Measurements from ENCODE around the gene HPCAL1. TPM values are rescaled to one million over a fixed set of nuclear protein-coding genes. Genes with fewer than 3 reads are reported as not detected.
A peak's percentile ranks its signal among the peaks of the same experiment; 100 is the strongest.

Gene HPCAL1
- total and polyA plus RNA-seq, 3 experiments from 2014 or later = 44.1 to 96.3 (median 47.6) TPM

DNA sequence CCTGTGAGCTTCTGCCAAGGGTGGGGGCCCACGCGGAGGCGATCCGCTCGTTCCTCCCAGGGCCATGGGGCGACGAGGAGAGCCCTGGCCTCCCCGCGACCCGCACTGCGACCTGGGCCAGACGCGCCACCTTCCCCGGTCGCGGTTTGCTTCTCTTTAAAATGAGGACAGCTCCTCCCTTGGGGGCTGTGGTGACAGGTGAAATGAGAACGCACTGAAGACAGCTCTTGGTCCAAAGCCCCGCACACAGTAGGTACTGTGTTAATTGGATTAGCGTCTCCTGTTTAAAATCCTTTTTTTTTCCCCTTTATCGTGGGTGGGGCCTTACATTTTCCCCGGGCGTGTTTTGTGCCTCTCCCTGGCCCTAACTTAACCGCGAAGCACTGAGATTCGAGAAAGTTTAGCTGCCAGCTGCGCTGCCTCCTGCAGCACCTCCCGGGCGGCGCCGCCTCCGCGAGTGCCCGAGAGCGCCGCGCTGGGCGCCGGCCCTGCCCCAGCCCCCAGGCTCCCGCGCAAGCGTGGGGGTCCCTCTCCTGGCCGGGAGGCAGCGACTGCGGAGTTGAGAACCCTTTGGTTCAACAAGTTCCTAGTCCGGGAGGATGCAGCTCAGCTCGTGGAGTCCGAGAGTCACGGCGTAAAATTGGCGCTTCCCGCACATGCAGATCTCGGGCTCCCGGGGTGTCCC is 1.1 kb downstream of the HPCAL1 start:
- Histone ChIP-seq H3K27ac (ENCODE audit: low read depth, low read length) (peak overlapping the region; percentile 54), H3K4me3 (ENCODE audit: low read length) (peak overlapping the region; percentile 76), H3K4me1 (ENCODE audit: insufficient read depth, low read length) (peaks cover 61% of the 10 kb centered on the region), H3K9me3 (ENCODE audit: low read length) (no peaks in the 10 kb centered on the region), H3K27me3 (ENCODE audit: insufficient read depth, low read length, poor library complexity, severe bottlenecking) (no peaks in the 10 kb centered on the region), H3K36me3 (ENCODE audit: insufficient read depth, low read length) (no peaks in the 10 kb centered on the region)
- ChIA-PET CTCF (interaction anchor here (0.6 to 9.8 kb wide), 14 partner anchors 9 to 231 kb away, joined by 3 to 99 read pairs (median 6); partner anchors contain the start of gene ODC1), POLR2A (interaction anchor here (0.5 to 3.8 kb wide), 9 partner anchors 23 to 144 kb away, joined by 3 to 52 read pairs (median 6); partner anchors contain the start of gene ODC1)
- Mint-ChIP-seq H3K27me3 (peaks cover 0 to 2% of the 10 kb centered on the region in 2 donors), H3K4me1 (peaks cover 61 to 78% (median 75%) of the 10 kb centered on the region in 3 donors), H3K4me3 (peak overlapping the region; percentile 97 to 99 (median 97)), H3K27ac (peak overlapping the region; percentile 21 to 93 (median 82)), H3K36me3 (peaks cover 0 to 6% (median 0%) of the 10 kb centered on the region in 3 donors), H3K9me3 (no peaks in the 10 kb centered on the region)
- DNase-seq = peak; percentile 34 to 64 (median 56)

DNA sequence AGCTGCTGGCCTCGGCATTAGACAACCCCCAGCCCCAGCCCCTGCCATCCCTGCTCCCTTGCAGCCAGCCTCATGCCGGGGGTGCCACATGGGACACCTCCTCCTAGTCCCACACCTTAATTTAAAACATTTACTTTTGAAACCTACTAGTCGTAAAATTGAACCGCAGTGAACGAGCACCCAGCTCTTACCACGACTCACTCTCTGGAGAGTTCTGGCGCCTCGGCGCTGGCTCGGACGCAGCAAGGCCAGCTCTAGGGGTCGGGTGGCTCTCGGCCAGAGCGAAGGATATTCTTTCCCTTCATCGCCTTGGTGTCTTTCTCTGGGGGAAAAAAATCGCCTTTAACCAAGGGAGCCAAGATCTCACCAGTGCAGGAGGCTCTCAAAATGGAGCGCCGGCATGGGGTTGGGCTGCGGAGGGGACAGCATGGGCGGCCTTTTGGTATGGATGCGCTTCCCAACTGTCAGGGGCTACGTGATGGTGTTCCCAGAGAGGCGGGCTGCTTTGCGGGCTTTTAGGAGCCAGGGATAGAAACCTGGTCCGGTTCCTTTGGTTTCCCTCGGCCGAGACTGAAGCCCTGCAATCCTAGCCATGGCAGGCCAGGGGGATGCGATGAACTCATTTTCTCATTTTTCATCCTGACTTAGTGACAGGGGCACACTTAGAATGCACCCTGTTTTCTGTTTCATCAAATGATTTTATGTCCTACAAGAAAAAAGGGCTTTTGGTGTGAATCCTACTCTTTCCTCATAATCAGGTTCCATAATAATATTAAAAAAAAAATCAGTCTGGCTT is 2.0 kb downstream of the HPCAL1 start:
- no peaks in the 10 kb centered on the region for H3K27me3 ChIP-seq (ENCODE audit: insufficient read depth, low read length, poor library complexity, severe bottlenecking)
- H3K4me1 ChIP-seq (ENCODE audit: insufficient read depth, low read length) = peaks cover 67% of the 10 kb centered on the region
- H3K27me3 Mint-ChIP-seq = peaks cover 0 to 2% of the 10 kb centered on the region in 2 donors
- no peak for DNase-seq
- peak overlapping the region in 5 of 8 donors; percentile 60 to 91 (median 76) for H3K27ac Mint-ChIP-seq
- POLR2A ChIA-PET = interaction anchor here (0.5 to 3.8 kb wide), 6 partner anchors 22 to 144 kb away, joined by 3 to 52 read pairs (median 6); partner anchors contain the start of gene ODC1
- H3K36me3 Mint-ChIP-seq = peaks cover 0 to 6% (median 0%) of the 10 kb centered on the region in 3 donors
- no peaks in the 10 kb centered on the region for H3K36me3 ChIP-seq (ENCODE audit: insufficient read depth, low read length)
- peak overlapping the region; percentile 76 for H3K4me3 ChIP-seq (ENCODE audit: low read length)
- peak overlapping the region; percentile 35 for H3K27ac ChIP-seq (ENCODE audit: low read depth, low read length)
- H3K9me3 ChIP-seq (ENCODE audit: low read length) = no peaks in the 10 kb centered on the region
- CTCF ChIA-PET = interaction anchor here (0.9 to 9.8 kb wide), 12 partner anchors 10 to 181 kb away, joined by 3 to 99 read pairs (median 6); no protein-coding TSS in a partner anchor
- no peaks in the 10 kb centered on the region for H3K9me3 Mint-ChIP-seq
- peak overlapping the region; percentile 89 to 99 (median 97) for H3K4me3 Mint-ChIP-seq
- H3K4me1 Mint-ChIP-seq = peaks cover 65 to 77% (median 76%) of the 10 kb centered on the region in 3 donors

DNA sequence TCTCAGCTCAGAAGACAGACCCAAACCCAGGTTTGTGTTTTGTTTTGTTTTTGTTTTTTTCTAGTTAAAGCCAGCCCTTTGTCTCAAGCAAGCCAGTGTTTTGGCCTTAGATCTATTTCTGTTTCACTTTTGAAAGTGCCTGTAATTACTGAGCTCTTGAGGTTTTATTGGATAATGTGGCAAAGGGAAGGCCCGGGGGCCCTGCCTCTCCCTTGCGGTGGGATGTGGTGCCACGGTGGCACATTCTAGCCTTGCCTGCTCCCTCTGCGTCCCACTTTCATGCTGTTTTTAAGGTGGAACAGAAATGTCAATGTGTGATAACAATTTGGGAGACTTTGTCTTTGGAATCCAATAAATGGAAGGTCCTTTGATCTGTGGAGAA is 2.5 kb downstream of the HPCAL1 start:
- CTCF ChIA-PET = interaction anchor here (0.6 to 9.8 kb wide), 7 partner anchors 10 to 130 kb away, joined by 3 to 99 read pairs (median 13); no protein-coding TSS in a partner anchor

DNA sequence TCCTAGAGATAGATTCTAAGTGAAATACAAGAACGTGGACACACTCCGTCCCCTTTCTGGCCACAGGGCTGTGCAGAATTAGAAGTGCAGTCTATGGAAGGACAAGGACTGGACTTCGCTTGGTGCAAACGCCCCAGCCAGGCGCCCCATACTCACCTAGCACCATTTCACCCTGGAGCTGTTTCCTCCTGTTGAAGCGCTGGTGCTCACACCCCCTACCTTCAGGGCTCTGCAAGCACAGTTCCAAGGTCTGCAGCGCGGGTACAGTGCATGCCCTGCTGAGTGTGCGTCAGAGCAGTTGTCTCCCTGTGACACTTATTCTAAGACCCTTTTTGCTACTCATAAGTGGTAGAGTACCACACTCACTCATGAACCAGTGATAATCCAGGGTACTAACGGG is 3.0 kb downstream of the HPCAL1 start:
- Histone ChIP-seq H3K4me1 (ENCODE audit: insufficient read depth, low read length) (peaks cover 76% of the 10 kb centered on the region), H3K9me3 (ENCODE audit: low read length) (no peaks in the 10 kb centered on the region), H3K36me3 (ENCODE audit: insufficient read depth, low read length) (no peaks in the 10 kb centered on the region), H3K27me3 (ENCODE audit: insufficient read depth, low read length, poor library complexity, severe bottlenecking) (no peaks in the 10 kb centered on the region), H3K4me3 (ENCODE audit: low read length) (peak overlapping the region; percentile 76), H3K27ac (ENCODE audit: low read depth, low read length) (no peak overlapping the region)
- Mint-ChIP-seq H3K4me3 (peak overlapping the region; percentile 89 to 99 (median 97)), H3K27ac (peak overlapping the region in 6 of 8 donors; percentile 45 to 87 (median 64)), H3K9me3 (no peaks in the 10 kb centered on the region), H3K36me3 (peaks cover 0 to 6% (median 2%) of the 10 kb centered on the region in 3 donors), H3K4me1 (peaks cover 68 to 74% (median 69%) of the 10 kb centered on the region in 3 donors), H3K27me3 (peaks cover 0 to 2% of the 10 kb centered on the region in 2 donors)
- POLR2A ChIA-PET = interaction anchor here (2.1 kb wide), 1 partner anchor 25 kb away, joined by 11 read pairs; no protein-coding TSS in a partner anchor
- CTCF ChIA-PET = interaction anchor here (0.6 to 9.8 kb wide), 7 partner anchors 10 to 129 kb away, joined by 3 to 99 read pairs (median 13); no protein-coding TSS in a partner anchor
- peak in 1 of 5 donors; percentile 55 for DNase-seq

More for the DNA sequence above, 2.5 kb downstream of the HPCAL1 start:
- peak overlapping the region; percentile 89 to 99 (median 97) for H3K4me3 Mint-ChIP-seq
- H3K4me3 ChIP-seq (ENCODE audit: low read length) = peak overlapping the region; percentile 76
- H3K27ac Mint-ChIP-seq = peak overlapping the region in 7 of 8 donors; percentile 45 to 87 (median 71)
- no peaks in the 10 kb centered on the region for H3K9me3 Mint-ChIP-seq
- H3K27ac ChIP-seq (ENCODE audit: low read depth, low read length) = no peak overlapping the region
- DNase-seq = peak; percentile 27 to 74 (median 59)
- H3K4me1 Mint-ChIP-seq = peaks cover 71 to 78% (median 72%) of the 10 kb centered on the region in 3 donors
- H3K27me3 ChIP-seq (ENCODE audit: insufficient read depth, low read length, poor library complexity, severe bottlenecking) = no peaks in the 10 kb centered on the region
- POLR2A ChIA-PET = interaction anchor here (2.1 to 3.8 kb wide), 2 partner anchors 25 to 26 kb away, joined by 11 to 52 read pairs; no protein-coding TSS in a partner anchor
- H3K9me3 ChIP-seq (ENCODE audit: low read length) = no peaks in the 10 kb centered on the region
- no peaks in the 10 kb centered on the region for H3K36me3 ChIP-seq (ENCODE audit: insufficient read depth, low read length)
- H3K27me3 Mint-ChIP-seq = peaks cover 0 to 2% of the 10 kb centered on the region in 2 donors
- peaks cover 73% of the 10 kb centered on the region for H3K4me1 ChIP-seq (ENCODE audit: insufficient read depth, low read length)
- peaks cover 0 to 6% (median 2%) of the 10 kb centered on the region in 3 donors for H3K36me3 Mint-ChIP-seq

DNA sequence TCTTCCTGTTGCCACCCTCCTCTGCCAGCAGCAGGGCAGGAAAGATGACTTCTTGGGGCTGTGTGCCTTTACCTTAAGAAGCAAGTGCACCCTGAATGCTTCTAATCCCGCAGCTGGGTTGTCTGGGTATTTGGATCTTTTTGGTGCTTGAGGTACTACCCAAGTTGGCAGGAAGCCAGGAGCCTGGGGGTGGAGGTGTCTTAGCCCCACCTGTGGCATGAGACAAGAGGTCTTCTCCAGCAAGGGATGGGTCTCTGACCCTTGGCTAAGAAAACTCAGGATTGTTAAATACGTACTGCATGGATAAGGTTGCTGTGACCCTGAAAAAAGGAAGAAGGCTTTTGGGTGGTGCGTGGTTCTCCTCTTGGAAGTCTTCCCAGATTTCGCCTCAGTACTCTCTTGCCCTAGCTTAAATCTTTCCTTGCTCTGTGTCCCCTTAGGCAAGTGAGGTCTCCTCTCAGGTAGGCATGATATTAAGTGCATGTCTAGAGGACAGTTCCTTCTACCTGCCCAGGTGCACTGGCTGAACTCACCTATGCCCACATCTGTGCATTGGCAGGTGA is 4.3 kb downstream of the HPCAL1 start:
- H3K36me3 ChIP-seq (ENCODE audit: insufficient read depth, low read length) = no peaks in the 10 kb centered on the region
- H3K27me3 ChIP-seq (ENCODE audit: insufficient read depth, low read length, poor library complexity, severe bottlenecking) = no peaks in the 10 kb centered on the region
- Mint-ChIP-seq H3K9me3 (no peaks in the 10 kb centered on the region), H3K4me1 (peaks cover 55 to 61% (median 57%) of the 10 kb centered on the region in 3 donors), H3K4me3 (peak overlapping the region in 4 of 7 donors; percentile 24 to 99 (median 70)), H3K27ac (peak overlapping the region in 4 of 8 donors; percentile 39 to 85 (median 76)), H3K36me3 (peaks cover 0 to 6% (median 2%) of the 10 kb centered on the region in 3 donors), H3K27me3 (peaks cover 0 to 2% of the 10 kb centered on the region in 2 donors)
- POLR2A ChIA-PET = interaction anchor here (2.1 kb wide), 1 partner anchor 24 kb away, joined by 11 read pairs; no protein-coding TSS in a partner anchor
- peaks cover 63% of the 10 kb centered on the region for H3K4me1 ChIP-seq (ENCODE audit: insufficient read depth, low read length)
- H3K4me3 ChIP-seq (ENCODE audit: low read length) = no peak overlapping the region
- peak in 1 of 5 donors; percentile 38 for DNase-seq
- CTCF ChIA-PET = interaction anchor here (7.5 to 9.8 kb wide), 2 partner anchors 23 to 101 kb away, joined by 87 to 99 read pairs; no protein-coding TSS in a partner anchor
- no peaks in the 10 kb centered on the region for H3K9me3 ChIP-seq (ENCODE audit: low read length)
- H3K27ac ChIP-seq (ENCODE audit: low read depth, low read length) = peak overlapping the region; percentile 18

DNA sequence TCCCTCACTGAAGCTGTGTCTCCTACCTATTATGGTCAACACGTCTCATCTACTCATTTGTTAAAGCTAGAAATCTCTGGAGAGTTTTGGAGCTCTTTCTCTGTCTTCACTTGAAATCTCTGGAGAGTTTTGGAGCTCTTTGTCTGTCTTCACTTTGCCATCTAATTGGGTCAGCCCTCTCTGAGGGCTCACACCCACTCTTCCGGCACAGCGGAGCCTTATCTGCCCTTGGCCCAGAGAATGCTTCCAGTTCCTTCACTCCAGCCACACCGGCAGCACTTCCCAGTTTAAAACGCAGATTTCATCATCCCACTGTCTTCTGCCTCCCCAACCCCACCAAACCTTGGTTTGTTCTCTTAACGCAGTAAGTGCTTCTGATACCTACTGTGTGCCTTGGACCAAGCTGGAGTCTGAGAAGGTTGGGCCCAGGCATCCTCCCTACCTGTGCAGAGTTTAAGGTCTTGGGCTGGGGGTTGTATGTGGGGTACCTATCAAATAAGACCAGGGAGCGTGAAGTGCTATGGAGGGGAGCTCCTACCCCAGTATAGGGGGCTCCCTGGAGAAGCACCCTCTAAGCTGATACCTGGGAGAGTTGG is 5.0 kb downstream of the HPCAL1 start:
- peak overlapping the region in 4 of 7 donors; percentile 24 to 75 (median 58) for H3K4me3 Mint-ChIP-seq
- Histone ChIP-seq H3K9me3 (ENCODE audit: low read length) (no peaks in the 10 kb centered on the region), H3K27ac (ENCODE audit: low read depth, low read length) (peak overlapping the region; percentile 18), H3K36me3 (ENCODE audit: insufficient read depth, low read length) (no peaks in the 10 kb centered on the region), H3K4me3 (ENCODE audit: low read length) (no peak overlapping the region), H3K27me3 (ENCODE audit: insufficient read depth, low read length, poor library complexity, severe bottlenecking) (no peaks in the 10 kb centered on the region), H3K4me1 (ENCODE audit: insufficient read depth, low read length) (peaks cover 61% of the 10 kb centered on the region)
- no peak for DNase-seq
- no peaks in the 10 kb centered on the region for H3K9me3 Mint-ChIP-seq
- H3K36me3 Mint-ChIP-seq = peaks cover 0 to 6% (median 2%) of the 10 kb centered on the region in 3 donors
- CTCF ChIA-PET = interaction anchor here (7.5 to 9.8 kb wide), 2 partner anchors 23 to 101 kb away, joined by 87 to 99 read pairs; no protein-coding TSS in a partner anchor
- peaks cover 0 to 2% of the 10 kb centered on the region in 2 donors for H3K27me3 Mint-ChIP-seq
- POLR2A ChIA-PET = interaction anchor here (0.6 to 2.2 kb wide), 2 partner anchors 23 to 87 kb away, joined by 4 to 13 read pairs; no protein-coding TSS in a partner anchor
- peak overlapping the region in 5 of 8 donors; percentile 1 to 85 (median 72) for H3K27ac Mint-ChIP-seq
- H3K4me1 Mint-ChIP-seq = peaks cover 55 to 61% (median 57%) of the 10 kb centered on the region in 3 donors
